SKM-1 treated with dmso at 0.1 percent for 144 hours (cell line): ENCODE data around the gene ATP13A1.
"Not testable (repeated sequence)": the region's sequence is repeated elsewhere in the genome, so short reads cannot be mapped to it uniquely, and the experiment has no call there.

Experiments
- DNase-seq: peaks from one replicate; lab custom pipeline; 2025; ENCODE audit not compliant: unreplicated experiment; lab: John Stamatoyannopoulos, UW

ATP13A1 gene

DNA sequence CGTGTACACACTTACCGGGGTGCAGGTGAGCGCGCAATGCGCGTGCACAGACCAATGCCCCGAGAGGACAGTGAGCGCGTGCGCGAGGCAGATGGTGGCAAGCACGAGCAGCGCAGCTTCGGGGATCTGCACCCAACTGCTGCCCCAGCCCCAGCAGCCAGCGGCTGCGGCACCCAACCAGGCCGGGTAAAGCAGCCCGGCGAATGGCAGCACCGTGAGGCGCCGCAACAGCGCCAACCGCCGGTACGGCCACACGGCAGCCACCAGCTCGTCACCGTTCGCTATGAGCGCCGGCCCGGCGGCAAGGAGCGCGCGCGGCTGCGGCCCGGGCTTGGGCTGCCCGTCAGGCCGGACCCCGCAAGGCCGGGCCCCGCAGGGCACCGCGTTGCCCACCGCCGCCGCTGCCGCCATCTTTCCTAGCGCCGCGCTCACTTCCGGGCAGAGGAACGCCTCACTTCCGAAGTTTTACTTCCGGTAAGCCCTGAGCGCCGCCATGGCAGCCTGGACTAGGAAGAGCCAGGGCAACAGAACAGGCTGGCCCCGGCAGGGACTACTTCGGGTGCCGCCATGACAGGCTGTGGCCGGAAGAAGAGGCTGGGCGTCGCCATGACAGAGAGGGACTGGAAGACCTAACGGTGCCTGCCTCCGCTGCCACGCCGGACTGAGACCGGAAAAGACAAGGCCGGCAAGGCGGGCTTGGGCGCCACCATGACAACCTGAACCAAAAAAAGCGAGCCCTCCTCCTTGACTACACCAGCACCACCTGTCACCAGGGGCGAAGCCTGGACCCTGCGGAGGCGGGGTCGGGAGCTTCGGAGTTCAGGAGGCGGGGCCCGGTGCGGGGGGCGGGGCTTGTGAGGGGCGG lies at the start of gene ATP13A1:
ATP13A1 (minus strand) TSS at position 421 of the 865 bp plus-strand sequence; CDS start at position 411, 10 bp downstream.
- peak; percentile 95 for DNase-seq

DNA sequence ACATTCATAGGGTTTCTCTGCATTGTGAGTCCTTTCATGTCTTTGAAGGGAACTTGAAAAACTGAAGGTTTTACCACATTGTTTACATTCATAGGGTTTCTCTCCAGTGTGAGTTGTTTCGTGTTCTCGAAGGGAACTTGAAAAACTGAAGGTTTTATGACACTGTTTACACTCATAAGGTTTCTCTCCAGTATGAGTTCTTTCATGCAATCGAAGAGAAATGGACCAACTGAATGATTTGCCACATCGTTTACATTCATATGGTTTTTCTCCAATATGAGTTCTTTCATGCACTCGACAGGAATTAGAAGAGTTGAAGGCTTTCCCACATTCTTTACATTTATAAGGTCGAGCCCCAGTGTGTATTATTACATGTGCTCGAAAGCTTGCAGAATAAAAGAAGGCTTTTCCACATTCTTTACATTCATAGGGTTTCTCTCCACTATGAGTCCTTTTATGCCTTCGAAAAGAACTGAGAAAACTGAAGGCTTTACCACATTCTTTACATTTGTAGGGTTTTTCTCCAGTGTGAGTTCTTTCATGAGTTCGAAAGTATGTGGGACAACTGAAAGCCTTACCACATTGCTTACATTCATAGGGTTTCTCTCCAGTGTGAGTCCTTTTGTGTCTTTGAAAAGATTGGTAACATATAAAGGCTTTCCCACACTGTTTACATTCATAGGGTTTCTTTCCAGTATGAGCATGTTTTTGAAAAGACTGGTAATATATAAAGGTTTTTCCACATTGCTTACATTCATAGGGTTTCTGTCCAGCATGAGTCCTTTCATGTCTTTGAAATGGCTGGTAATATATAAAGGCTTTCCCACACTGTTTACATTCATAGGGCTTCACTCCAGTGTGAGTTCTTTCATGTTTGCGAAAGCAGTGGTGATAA lies 48.7 kb upstream of the ATP13A1 start:
- no peak for DNase-seq

DNA sequence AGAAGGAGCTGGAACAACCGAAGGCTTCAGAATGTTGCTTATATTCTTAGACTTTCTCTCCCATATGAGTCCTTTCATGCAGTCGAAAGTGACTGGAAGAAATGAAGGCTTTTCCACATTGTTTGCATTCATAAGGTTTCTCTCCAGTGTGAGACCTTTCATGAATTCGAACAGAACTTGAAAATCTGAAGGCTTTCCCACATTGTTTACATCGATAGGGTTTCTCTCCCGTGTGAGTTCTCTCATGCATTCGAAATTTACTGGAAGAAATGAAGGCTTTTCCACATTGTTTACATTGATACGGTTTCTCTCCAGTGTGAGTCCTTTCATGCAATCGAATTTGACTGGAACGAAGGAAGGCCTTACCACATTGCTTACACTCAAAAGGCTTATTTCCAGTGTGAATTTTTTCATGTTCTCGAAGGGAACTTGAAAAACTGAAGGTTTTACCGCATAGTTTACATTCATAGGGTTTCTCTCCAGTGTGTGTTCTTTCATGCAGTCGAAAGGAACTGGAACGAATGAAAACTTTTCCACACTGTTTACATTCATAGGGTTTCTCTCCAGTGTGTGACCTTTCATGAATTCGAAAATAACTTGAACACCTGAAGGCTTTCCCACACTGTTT lies 47.9 kb upstream of the ATP13A1 start:
- DNase-seq: no peak

DNA sequence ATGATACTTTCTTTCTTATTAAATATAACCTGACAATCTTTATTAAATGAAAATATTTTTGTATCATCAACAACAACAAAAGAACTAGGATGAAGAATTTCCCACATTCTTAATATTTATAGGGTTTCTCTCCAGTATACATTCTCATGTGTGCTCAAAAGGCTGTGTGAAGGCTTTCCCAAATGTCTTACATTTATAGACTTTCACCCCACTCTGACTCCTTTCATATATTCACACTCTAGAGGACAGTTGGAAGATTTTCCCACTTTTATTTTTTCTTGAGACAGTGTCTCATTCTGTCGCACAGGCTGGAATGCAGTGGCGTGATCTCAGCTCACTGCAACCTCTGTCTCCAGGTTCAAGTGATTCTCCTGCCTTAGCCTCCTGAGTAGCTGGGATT lies 47.0 kb upstream of the ATP13A1 start:
- DNase-seq: no peak

DNA sequence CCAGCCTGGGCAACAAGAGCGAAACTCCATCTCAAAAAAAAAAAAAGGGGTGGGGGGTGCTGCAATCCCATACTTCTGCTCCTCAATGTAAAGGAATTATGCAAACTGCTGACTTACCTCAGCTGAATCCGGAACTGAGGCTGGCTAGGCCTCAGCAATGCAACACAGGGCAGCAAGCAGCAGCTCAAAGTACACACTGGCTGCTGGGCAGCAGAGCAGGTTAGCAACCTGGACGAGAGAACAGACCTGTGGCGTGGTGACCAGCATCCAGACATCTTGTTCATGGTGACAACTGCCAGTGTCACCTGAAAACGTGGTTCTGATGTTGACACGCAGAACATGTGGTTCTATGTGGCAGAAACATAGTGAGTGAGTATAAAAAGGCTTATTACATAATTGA lies 41.4 kb upstream of the ATP13A1 start:
- no peak for DNase-seq

DNA sequence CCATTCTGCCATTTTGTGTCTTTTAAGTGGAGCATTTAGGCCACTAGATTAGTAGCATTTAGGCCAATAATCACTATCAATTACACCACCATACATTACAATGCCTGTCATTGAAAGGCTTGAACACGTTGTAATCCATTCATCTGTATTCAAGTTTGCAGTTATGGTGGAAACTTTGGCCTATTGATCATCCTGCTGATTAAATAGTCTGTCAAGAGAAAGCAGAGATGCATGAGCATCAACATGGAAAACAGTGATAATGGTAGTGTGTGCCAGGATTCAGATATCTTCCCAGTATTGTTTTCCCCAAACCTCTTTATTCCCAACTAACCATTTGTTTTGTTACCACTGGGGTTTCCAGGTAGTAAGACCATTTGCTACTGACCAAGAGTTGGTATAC lies 37.0 kb upstream of the ATP13A1 start:
- DNase-seq: not testable (repeated sequence)

DNA sequence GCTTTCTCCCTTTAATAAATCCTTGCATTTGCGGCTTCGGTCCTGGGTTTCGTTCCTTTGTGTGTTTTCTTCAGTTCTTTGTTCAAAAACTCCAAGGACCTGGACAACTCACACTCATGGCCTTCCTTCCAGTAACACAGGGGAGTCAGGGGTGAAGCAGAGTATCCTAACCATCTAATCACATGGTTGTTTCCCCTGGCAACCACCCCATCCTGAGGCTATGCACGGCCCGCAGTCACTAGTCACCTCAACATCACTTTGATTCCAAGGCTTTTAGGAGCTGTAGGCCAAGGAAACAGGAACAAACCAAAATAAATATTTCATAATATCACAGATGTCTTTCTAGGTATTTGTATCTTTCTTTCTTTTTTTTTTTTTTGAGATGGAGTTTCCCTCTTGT lies 34.1 kb upstream of the ATP13A1 start:
- DNase-seq: no peak

DNA sequence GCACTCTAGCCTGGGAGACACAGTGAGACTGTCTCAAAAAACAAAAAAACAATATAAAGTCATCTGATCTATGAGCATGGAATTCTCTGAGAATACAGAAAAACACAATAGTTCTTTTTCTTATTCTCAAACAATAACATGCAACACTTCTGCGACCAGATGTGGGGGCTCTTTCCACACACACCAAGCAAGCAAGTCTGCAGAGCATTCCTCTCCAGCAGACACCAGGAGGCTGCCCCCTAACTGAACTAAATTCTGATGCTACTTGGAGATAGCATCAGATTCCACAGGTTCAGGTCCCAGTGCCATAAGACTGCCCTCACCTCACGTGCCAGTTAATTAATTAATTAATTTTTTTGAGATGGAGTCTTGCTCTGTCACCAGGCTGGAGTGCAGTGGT lies 32.9 kb upstream of the ATP13A1 start:
- DNase-seq: no peak

DNA sequence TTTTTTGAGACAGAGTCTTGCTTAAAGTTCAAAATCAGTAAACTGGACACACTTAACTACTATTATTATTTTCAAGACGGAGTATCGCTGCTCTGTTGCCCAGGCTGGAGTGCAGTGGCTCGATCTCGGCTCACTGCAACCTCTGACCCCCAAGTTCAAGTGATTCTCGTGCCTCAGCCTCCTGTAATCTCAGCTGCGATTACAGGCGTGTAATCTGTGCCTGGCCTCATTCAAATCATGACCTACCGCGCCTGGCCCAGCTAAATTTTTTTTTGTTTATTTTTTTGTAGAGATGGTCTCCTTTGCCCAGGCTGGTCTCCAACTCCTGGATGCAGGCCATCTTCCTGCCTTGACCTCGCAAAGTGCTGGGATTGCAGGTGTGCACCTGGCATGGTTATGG lies 28.2 kb upstream of the ATP13A1 start:
- no peak for DNase-seq

DNA sequence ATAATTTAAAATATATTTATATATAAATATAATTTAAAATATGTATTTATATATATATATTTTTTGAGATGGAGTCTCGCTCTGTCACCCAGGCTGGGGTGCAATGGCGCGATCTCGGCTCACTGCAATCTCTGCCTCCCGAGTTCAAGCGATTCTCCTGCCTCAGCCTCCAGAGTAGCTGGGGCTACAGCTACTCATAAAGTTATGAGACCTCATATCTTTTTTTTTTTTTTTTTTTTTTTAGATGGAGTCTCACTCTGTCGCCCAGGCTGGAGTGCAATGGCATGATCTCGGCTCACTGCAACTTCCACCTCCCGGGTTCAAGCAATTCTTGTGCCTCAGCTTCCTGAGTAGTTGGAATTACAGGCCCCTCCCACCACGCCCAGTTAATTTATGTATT lies 25.5 kb upstream of the ATP13A1 start:
- not testable (repeated sequence) for DNase-seq

DNA sequence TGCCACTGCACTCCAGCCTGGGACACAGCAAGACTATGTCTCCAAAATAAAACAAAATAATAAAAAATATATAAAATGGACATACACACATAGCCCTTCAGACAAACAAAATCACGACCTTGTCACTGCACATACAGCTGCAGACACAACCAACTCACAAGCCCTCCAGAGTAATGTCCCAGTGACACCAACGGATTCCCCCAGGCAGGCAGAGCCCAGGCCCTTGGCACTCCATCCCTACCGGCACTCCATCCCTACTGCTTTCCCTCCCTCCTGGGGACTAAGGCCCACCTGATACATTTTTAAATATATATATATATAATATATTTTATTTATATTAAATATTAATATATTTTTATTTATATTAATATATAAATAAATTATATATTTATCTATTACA lies 23.6 kb upstream of the ATP13A1 start:
- peak; percentile 15 for DNase-seq

DNA sequence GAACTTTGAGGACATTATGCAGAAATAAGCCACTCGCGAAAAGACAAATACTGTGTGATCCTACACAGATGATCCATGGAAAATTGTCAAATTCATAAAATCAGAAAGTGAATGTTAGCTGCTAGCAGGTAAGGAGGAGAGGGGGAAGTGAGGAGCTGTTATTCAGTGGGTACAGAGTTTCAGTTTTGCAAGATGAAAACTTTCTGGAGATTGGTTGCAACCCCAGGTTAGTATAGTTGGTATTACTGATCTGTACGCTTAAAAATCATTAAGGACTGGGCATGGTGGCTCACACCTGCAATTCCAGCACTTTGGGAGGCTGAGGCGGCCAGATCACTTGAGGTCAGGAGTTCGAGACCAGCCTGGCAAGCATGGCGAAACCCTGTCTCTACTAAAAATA lies 23.1 kb upstream of the ATP13A1 start:
- DNase-seq: no peak

DNA sequence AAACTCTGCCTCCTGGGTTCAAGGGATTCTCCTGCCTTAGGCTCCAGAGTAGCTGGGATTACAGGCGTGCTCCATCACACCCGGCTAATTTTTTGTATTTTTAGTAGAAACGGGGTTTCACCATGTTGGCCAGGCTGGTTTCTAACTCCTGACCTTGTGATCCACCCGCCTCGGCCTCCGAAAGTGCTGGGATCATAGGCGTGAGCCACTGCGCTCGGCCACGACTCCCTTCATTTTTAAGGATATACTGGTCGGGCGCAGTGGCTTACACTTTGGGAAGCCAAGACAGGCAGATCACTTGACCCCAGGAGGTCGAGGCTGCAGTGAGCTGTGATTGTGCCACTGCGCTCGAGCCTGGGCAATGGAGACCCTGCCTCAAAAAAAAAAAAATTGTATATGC lies 22.6 kb upstream of the ATP13A1 start:
- not testable (repeated sequence) for DNase-seq

DNA sequence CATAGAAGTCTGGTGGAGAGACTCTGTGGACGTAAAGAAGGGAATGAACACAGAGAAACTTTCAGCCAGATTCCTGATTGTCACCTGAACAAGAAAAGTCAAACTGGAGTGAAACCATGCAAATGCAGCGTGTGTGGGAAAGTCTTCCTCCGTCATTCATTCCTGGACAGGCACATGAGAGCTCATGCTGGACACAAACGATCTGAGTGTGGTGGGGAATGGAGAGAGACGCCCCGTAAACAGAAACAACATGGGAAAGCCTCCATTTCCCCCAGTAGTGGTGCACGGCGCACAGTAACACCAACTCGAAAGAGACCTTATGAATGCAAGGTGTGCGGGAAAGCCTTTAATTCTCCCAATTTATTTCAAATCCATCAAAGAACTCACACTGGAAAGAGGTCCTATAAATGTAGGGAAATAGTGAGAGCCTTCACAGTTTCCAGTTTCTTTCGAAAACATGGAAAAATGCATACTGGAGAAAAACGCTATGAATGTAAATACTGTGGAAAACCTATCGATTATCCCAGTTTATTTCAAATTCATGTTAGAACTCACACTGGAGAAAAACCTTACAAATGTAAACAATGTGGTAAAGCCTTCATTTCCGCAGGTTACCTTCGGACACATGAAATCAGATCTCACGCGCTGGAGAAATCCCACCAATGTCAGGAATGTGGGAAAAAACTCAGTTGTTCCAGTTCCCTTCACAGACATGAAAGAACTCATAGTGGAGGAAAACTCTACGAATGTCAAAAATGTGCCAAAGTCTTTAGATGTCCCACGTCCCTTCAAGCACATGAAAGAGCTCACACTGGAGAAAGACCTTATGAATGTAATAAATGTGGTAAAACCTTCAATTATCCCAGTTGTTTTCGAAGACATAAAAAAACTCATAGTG lies 15.9 kb upstream of the ATP13A1 start:
- no peak for DNase-seq

DNA sequence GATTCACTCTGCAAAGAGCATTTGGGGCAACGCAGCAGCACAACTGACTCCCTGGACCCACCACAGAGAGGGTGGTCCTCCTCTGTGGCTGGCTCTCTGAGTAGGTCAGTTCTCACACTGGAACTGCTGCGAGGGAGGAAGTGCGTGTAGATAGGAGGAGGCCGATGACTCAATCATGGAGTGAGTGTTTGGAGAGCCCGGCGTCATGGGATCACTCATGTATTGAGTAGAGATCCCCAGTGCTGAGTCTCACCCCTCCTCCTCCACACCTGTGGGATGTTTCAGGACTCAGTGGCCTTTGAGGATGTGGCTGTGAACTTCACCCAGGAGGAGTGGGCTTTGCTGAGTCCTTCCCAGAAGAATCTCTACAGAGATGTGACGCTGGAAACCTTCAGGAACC lies 14.1 kb upstream of the ATP13A1 start:
- no peak for DNase-seq

DNA sequence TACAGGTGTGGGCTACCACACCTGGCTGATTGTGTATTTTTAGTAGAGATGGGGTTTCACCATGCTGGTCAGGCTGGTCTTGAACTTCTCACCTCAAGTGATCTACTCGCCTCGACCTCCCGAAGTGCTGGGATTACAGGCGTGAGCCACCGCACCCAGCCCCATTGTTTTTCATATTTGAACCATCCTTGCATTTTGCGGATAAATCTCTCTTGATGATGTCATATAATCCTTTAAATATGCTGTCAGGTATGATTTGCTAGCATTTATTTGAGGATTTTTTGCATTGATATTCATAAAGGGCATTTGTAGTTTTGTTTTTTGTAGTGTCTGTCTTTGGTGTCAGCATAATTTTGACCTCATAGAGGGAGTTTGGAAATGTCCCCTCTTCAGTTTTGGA lies 10.8 kb upstream of the ATP13A1 start:
- DNase-seq: no peak

DNA sequence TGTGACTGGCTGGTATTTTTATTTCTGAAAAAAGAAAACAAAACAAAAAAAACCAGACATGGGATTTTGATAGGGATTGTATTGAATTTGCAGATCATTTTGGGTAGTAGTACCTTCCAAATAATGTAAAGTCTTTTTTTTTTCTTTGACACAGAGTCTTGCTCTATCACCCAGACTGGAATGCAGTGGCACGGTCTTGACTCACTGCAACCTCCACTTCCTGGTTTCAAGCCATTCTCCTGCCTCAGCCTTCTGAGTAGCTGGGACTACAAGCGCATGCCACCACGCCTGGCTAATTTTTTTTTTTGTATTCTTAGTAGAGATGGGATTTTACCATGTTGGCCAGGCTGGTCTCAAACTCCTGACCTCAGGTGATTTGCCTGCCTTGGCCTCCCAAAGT lies 9.3 kb upstream of the ATP13A1 start:
- no peak for DNase-seq

DNA sequence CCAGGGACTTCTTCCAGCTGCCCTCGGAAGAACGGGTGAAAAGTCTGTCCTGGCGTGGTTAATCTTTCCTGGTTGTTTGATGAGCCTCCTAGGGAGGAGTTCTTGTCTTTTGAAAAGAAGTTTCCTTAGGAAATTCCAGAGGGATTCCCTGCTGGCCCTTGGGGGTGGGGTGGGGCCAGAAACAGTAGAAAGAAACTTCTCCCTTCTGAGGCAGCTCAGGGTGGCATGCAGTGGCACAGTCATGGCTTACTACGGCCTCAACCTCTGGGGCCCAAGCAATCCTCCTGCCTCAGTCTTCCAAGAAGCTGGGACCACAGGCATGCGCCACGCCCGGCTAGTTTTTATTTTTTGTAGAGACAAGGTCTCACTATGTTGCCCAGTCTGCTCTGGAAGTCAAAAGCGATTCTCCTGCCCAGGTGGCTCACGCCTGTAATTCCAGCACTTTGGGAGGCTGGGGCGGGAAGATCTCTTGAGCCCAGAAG lies 6.6 kb upstream of the ATP13A1 start:
- no peak for DNase-seq

DNA sequence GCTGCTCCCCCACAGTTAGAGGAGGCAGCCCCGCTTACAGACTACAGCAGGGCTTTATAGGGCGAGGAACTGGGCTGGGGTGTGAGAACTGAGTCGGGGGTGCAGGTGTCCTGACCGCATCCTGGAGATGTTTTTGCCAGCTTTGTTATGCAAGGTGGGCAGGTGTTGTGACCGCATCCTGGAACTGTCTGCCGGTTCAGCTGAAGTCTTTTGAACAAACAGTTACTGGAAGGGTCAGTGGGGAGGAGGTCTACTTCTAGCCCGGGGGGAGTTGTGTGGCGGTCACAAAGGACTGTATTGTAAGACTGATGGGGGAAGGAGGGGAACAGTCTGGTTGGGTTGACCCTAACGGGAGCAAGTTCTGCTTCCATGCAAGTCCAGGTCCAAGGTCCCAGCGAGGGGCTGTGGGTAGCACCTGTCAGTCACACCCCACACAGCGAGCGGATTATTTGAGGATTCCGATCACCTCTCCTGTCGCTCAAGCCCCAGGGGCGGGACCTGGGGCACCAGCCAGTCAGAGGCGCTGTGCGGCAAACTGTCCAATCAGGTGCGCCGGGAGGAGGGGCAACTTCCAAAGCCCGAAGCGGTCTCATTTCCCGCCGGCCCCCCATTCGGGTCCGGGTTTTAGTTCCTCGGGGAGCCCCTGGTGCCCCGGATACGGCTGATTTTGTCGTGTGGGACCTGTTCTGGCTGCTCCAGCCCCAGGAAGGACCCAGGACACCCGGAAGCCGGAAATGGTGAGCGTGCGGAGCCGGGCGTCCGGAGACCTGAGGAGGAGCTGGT lies 4.9 kb upstream of the ATP13A1 start, which contains the start of gene ZNF101:
ZNF101 (plus strand) TSS at position 610 of the 783 bp plus-strand sequence; CDS start at position 735, 125 bp downstream.
- peak; percentile 87 for DNase-seq
